ENCODE data around the gene KLK10.
"Not testable (repeated sequence)": the region's sequence is repeated elsewhere in the genome, so short reads cannot be mapped to it uniquely, and the experiment has no call there.

Gene KLK10

GRCh38 chr19:51000981-51001380 lies 18.5 kb downstream of the KLK10 start:
- DNase-seq = no peak

GRCh38 chr19:51000426-51000825 lies 19.1 kb downstream of the KLK10 start:
- DNase-seq = no peak

DNA sequence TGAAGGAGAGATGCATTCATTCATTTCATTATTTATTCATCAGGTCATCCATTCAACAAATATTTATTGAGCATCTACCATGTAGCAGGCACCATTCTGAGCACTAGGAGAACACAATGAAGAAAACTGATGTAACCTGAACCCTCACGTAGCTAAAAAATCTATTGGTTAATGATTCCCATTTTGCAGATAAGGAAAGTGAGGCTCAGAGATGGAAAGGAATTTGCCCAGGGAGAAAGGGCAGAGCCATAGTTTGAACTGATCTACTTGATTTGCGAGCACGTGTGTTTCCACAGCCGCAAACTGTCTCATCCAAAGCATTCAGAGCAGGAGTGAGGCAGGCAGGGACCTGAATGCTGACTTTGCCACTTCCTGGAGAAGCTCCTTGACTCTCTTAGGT lies 20.8 kb downstream of the KLK10 start:
- no peak for DNase-seq

GRCh38 chr19:50998061-50998460 lies 21.4 kb downstream of the KLK10 start:
- DNase-seq = no peak

DNA sequence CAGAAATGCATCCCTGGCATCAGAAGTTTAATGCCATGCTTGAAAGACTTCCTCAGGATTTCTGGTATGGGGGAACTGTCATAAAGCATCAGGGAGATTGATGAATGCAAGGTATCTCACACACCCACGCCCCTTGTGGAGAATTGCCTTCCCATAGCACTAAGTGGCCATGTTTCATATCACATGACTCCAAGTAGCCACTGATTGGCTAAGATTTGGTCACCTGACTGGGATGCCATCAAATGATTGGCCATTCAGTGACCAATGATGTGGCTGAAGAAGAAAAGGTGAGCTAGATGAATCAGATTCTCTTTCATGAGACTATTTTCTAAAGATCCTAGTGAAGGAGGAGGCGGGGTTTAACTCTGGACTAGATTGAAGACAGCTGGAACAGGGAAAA lies 25.4 kb downstream of the KLK10 start:
- DNase-seq = no peak

- no peak for DNase-seq
Observed at GRCh38 chr19:50992666-50993035, 26.9 kb downstream of the KLK10 start.

GRCh38 chr19:50984416-50984815 lies 35.1 kb downstream of the KLK10 start:
- DNase-seq = not testable (repeated sequence)

- no peak for DNase-seq
Observed at GRCh38 chr19:50983625-50984292, 35.8 kb downstream of the KLK10 start, which contains the start of gene KLK7. TSS of gene KLK7 (minus strand) at chr19:50983917. CDS start at chr19:50982399, 1,518 bp downstream.

- DNase-seq = no peak
Observed at GRCh38 chr19:50982186-50982585, 37.3 kb downstream of the KLK10 start.

DNA sequence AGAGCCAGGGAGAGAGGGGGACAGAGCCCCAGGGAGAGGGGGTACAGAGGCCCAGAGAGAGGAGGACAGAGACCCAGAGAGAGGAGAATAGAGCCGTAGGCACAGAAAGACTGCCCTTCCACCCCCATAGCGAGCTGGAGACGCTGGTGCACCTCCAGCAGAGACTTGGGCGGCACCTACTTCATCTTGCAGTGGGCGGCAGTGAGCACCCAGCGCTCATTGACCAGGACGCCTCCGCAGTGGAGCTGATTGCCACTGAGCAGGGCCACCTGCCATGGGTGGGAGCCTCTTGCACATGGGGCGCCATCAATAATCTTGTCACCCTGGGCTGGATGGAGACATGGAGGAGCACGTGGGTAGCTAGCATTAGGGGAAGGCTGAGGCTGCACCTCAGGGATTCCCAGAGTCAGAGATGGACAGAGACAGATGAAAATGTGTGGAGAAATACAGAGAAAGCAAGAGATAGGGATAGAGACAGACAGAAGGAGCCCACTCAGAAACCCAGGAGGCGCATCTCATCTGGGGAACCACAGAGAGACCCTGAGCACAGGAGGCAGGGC lies 37.8 kb downstream of the KLK10 start:
- DNase-seq = no peak

- DNase-seq = no peak
Observed at GRCh38 chr19:50980208-50980607, 39.3 kb downstream of the KLK10 start.

GRCh38 chr19:50979758-50980157 lies 39.8 kb downstream of the KLK10 start:
- DNase-seq = no peak

GRCh38 chr19:50978772-50979390 lies 40.6 kb downstream of the KLK10 start:
- no peak for DNase-seq

DNA sequence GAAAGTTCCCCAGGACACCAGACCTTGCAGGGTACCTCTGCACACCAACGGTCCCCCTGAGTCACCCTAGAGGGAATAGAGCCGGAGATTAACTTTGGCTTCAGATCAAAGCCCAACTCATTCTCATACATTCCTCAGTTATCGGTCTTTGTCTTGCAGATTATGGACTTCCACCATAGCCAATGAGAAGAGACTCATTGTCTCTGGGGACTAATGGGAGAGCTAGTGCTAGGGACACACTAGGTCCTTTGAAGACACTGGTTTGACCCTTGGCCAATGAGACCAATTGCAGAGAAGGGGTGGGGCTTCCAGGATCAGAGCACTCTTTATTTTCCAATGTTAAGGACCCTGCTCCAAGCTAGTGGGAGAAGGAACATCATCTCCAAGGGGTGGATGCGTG lies 41.9 kb downstream of the KLK10 start:
- no peak for DNase-seq

DNA sequence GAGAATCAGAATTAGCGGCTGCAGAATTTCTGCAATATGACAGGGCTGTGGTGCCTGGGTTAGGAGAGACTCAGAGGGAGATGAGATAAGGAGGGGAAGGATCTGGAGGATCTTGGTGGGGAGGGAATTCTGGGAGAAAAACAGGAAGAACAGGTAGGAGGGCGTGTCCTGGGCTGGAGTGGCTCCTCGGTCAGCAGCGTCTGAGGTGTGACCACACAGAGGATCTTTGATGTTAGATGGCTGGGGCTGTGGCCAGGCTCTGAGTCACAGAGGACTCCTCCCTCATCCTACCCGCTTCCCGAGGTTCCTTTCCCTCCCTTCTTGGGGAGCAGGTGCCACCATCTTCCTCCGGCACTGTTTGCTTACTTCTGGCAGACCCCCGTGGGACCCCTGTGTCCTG lies 43.7 kb downstream of the KLK10 start:
- DNase-seq = no peak

DNA sequence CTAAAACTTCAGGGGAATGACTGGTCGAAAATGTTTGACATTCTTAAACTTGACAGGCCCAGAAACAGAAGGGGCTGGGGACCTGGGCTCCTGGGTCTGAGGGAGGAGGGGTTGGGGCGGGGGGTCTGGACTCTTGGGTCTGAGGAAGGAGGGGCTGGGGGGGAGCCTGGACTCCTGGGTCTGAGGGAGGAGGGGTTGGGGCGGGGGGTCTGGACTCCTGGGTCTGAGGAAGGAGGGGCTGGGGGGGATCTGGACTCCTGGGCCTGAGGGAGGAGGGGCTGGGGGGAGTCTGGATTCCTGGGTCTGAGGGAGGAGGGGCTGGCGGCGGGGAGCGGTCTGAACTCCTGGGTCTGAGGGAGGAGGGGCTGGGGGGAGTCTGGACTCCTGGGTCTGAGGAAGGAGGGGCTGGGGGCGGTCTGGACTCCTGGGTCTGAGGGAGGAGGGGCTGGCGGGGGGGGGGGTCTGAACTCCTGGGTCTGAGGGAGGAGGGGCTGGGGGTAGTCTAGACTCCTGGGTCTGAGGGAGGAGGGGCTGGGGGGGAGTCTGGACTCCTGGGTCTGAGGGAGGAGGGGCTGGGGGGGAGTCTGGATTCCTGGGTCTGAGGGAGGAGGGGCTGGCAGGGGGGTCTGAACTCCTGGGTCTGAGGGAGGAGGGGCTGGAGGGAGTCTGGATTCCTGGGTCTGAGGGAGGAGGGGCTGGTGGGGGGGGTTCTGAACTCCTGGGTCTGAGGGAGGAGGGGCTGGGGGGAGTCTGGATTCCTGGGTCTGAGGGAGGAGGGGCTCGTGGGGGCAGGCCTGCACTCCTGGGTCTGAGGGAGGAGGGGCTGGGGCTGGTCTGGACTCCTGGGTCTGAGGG lies 44.6 kb downstream of the KLK10 start:
- no peak for DNase-seq

GRCh38 chr19:50972795-50973376 lies 46.6 kb downstream of the KLK10 start:
- no peak for DNase-seq

GRCh38 chr19:50969810-50970209 lies 49.7 kb downstream of the KLK10 start:
- DNase-seq = not testable (repeated sequence)

DNA sequence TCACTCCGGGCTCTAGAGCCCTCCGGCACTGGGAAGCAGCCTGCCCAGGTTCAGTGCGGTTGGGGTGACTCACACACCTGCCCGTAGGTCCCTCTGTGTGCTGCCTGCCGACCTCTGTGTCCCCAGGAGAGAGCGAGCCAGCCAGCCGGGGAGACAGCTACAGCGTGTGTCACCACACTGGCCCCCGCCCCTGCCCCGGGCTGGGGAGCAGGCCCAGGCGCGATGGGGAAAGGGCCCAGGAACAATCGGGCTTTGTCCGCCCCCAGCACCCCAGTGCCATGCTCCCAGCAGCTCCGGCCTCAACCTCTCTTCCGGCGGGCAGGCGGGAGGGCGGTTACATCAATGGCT lies 50.1 kb downstream of the KLK10 start, which contains the start of gene KLK6:
TSS of gene KLK6 (minus strand) at position 179 of the 348 bp plus-strand sequence. CDS start 1,487 bp downstream, outside the sequence.
- no peak for DNase-seq

DNA sequence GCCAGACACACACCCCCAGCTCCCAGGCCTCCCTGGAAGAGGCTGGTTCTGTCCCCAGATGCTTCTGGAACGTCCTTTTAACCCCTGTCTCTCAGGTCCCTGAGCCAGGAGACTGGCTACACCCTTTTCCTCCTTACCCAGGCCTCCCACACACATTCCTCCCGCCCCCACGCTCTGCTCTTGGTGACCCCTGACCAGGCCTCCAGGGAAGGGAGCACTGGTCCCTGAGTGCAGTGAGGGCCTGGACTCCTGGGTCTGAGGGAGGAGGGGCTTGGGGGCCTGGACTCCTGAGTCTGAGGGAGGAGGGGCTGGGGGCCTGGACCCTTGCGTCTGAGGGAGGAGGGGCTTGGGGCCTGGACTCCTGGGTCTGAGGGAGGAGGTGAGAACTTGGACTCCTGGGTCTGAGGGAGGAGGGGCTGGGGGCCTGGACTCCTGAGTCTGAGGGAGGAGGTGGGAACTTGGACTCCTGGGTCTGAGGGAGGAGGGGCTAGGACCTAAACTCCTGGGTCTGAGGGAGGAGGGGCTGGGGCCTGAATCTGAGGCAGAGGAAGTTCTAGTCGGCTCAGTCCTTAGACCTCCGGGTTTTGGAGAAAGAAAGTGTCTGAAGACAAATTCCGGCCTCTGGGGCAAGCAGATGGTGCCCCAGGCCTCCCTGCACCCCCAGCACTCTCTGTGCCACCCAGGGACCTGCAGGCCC lies 50.6 kb downstream of the KLK10 start:
- DNase-seq = no peak

DNA sequence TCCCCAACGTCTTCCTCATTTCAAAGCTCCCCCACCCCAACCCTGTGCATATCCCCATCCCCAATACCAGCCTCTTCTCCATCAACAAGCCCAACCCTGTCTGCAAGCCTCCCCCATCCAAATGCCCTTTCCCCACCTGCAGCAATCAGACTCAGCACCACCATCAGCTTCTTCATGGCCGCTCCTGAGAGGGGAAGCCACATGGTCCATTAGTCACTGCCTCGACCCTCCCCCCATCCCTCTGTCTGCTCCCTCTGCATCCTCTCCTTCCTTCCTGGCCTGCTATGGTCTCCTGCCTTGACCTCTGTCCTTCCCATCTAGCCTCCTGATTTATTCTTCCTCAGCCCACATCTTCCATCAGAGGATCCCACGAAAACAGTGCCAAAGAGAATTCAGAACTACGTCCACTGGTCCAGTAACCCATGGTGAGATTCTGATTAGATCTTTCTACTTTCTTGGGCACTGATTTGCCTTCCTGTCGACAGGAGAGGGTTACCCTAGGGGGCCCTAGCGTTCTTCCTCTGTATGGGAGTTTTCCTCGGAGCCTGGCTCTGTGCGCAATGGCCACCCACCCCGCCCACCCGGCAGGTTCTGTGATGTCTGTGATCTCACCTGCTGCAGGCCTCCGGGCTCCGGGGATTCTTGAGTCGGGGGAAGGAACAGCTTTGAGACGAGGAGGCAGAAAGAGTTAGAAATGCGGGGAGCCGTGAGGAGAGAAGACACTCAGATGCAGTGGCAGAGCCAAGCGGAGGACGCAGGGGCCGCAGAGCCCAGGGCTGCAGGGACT lies 51.4 kb downstream of the KLK10 start:
- DNase-seq = no peak

- no peak for DNase-seq
Observed at GRCh38 chr19:50964266-50964665, 55.2 kb downstream of the KLK10 start.

All from NCI-H2227 treated with DMSO at 0.1 percent for 48 hours (cell line).